Astrocyte of the spinal cord (primary cell): ENCODE data around the gene FDX2.

Experiments used
- DNase-seq: peaks from one replicate; pipeline ENCODE4 v3.0.0; 2011; ENCODE audit warnings: low read depth, low spot score
- H3K4me3 ChIP-seq: 2 replicates; pipeline ENCODE4 v1.5.1; 2011; ENCODE audit warnings: low read depth, mild to moderate bottlenecking, low read length, moderate library complexity
- in situ Hi-C: cut with HindIII; loops from 2 replicates; pipeline ENCODE4 v1.10.0; 2017; ENCODE audit warnings: low sequenced_read_pairs
- TF ChIP-seq, protein P1 (sequence below): IDR thresholded peaks from 2 replicates; pipeline ENCODE4 v1.5.1; 2012; ENCODE audit warnings: low read depth, mild to moderate bottlenecking, low read length, inconsistent platforms

The FDX2 gene

DNA sequence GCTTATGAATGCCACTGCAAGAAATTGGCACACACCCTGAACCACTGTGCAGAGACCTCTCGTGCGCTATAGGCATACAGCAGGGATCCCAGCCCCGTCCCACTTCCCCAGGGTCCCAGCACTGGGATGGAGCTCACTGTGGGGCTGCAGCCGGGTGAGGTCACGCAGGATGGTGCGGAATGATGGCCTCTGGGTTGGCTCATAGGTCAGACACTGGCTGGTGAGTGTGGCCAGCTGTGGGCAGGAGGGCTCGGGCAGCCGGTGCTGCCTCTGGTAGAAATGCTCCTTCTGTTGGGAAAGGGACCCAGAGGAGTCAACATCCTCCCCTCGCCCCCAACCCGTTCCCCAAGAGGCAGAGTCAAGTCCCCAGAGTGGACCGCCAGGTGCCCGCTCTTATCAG, 40.6 kb upstream of the FDX2 start:
- H3K4me3 ChIP-seq, result no peak overlapping the region
- TF ChIP-seq, protein P1, sequence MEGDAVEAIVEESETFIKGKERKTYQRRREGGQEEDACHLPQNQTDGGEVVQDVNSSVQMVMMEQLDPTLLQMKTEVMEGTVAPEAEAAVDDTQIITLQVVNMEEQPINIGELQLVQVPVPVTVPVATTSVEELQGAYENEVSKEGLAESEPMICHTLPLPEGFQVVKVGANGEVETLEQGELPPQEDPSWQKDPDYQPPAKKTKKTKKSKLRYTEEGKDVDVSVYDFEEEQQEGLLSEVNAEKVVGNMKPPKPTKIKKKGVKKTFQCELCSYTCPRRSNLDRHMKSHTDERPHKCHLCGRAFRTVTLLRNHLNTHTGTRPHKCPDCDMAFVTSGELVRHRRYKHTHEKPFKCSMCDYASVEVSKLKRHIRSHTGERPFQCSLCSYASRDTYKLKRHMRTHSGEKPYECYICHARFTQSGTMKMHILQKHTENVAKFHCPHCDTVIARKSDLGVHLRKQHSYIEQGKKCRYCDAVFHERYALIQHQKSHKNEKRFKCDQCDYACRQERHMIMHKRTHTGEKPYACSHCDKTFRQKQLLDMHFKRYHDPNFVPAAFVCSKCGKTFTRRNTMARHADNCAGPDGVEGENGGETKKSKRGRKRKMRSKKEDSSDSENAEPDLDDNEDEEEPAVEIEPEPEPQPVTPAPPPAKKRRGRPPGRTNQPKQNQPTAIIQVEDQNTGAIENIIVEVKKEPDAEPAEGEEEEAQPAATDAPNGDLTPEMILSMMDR, result no peak
- in situ Hi-C loops, result no loop called here
- DNase-seq, result no peak

DNA sequence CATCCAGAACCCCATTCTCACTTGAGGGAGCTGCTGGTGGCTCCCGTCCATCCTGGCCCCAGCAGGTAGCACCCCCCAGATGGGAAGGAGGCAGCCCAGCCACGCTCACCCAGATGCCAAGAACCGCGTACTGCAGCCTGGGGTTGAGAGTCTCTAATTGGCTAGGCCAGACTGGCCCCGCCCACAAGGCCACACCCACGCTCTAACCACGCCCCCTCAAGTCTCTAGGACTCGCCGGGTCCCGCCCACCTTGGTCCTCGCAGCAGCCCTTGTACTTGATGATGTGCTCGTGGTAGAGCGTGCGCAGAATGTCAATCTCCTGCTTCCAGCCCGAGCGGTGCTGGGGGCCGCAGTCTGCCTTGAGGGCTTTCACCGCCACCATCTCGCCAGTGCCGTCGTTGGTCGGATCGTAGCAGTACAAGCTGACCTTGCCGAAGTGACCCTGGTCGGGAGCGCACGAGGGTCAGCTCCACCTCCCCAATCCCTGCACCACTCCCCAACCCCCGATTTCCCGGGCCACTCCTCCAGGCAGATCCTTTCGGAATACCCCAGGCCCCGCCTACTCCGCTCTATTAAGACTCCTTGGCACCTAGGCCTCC, 38.1 kb upstream of the FDX2 start:
- H3K4me3 ChIP-seq, result no peak overlapping the region
- in situ Hi-C loops, result no loop called here
- DNase-seq, result peak; percentile 22
- TF ChIP-seq, protein P1, result no peak

DNA sequence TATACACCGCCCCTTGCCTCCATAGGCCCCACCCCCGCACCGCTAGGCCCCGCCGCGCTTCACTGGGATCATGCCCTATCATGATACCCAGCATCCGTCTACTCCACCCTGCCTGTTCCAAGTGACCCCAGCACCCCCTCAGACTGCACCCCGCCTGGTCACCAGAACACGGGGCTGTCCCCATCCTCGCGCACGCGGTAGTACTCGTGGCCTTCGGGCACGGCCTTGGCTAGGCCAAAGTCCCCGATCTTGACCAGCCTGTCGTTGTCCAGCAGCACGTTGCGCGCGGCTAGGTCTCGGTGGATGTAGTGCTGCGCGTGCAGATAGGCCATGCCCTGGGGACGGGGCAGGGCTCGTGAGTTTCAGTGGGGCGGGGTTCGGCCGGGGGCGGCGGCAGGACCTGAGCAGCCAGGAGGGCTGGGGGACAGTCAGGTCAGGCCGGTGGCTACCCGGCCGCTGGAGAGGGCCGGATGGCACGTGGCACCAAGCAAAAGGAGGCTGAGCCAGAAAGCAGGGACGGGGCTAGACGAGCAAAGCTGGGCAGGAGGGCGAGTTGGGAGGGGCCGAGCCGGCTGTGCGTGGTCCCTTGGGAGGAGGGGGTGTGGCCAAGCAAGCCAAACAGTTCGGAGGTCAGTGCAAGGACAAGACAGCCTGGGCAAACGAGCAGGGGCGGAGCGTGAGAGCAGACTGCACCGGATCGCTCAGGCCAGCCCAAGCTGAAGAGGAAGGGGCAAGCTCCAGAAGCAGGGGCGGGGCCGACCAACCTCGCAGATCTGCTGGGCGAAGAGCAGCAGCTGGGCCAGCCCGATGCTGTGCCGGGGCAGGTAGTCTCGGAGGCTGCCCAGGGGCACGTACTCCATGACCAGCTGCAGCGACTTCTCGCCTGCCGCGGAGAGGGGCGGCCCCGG, 37.2 kb upstream of the FDX2 start:
- TF ChIP-seq, protein P1, result no peak
- in situ Hi-C loops, result no loop called here
- no peak overlapping the region for H3K4me3 ChIP-seq
- no peak for DNase-seq

DNA sequence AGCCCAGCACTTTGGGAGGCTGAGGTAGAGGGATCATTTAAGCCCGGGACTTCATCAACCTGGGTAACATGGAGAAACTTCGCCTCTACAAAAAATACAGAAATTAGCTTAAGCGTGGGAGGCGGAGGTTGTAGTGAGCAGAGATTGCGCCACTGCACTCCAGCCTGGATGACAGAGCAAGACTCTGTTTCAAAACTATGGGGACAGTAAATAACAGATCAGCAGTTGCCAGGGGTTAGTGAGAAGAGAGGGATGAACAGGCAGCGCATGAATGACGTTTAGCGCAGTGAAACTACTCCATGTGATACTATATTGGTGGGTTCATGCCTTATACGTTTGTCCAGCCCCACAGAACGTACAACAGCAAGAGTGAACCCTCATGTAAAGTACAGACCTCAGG, 30.7 kb upstream of the FDX2 start:
- no peak for DNase-seq
- in situ Hi-C loops, result no loop called here
- no peak overlapping the region for H3K4me3 ChIP-seq
- TF ChIP-seq, protein P1, result no peak

DNA sequence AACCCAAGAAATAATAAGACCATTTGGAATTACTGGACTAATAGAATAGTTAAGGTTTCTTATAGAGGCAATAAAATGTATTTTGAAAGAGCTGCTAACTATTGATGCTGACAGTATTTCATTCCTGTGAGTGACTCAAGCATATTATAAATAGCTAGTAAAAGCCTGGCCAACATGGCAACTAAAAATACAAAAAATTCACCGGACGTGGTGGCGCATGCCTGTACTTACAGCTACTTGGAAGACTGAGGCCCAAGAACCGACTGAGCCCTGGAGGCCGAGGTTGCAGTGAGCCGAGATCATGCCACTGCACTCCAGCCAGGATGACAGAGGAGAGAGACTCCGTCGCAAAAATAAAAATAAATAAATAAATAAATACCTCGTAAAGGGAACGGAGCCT, 29.0 kb upstream of the FDX2 start:
- in situ Hi-C loops, result no loop called here
- DNase-seq, result no peak
- TF ChIP-seq, protein P1, result no peak
- no peak overlapping the region for H3K4me3 ChIP-seq

DNA sequence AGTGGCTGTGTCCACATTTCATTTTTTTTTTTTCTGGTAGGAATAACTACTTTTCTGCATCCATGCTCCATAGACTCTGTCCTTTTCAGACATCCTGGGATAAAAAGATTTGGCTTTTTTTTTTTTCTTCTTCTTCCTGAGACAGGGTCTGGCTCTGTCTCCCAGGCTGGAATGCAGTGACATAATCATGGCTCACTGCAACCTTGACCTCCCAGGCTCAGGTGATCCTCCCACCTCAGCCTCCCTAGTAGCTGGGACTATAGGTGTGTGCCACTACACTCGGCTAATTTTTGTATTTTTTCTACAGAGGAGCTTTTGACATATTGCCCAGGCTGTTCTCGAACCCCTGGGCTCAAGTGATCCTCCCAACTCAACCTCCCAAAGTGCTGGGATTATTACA, 27.7 kb upstream of the FDX2 start:
- TF ChIP-seq, protein P1, result no peak
- DNase-seq, result no peak
- in situ Hi-C loops, result no loop called here
- no peak overlapping the region for H3K4me3 ChIP-seq
